HG03342 (cell line): Measurements from ENCODE around the gene SEC63.

Experiments used
- ATAC-seq: cut with Tn5 transposase; IDR thresholded peaks from one replicate; pipeline ENCODE4 v1.9.1; 2021; ENCODE audit warnings: mild to moderate bottlenecking, moderate library complexity; ENCODE audit not compliant: unreplicated experiment

Gene SEC63

DNA sequence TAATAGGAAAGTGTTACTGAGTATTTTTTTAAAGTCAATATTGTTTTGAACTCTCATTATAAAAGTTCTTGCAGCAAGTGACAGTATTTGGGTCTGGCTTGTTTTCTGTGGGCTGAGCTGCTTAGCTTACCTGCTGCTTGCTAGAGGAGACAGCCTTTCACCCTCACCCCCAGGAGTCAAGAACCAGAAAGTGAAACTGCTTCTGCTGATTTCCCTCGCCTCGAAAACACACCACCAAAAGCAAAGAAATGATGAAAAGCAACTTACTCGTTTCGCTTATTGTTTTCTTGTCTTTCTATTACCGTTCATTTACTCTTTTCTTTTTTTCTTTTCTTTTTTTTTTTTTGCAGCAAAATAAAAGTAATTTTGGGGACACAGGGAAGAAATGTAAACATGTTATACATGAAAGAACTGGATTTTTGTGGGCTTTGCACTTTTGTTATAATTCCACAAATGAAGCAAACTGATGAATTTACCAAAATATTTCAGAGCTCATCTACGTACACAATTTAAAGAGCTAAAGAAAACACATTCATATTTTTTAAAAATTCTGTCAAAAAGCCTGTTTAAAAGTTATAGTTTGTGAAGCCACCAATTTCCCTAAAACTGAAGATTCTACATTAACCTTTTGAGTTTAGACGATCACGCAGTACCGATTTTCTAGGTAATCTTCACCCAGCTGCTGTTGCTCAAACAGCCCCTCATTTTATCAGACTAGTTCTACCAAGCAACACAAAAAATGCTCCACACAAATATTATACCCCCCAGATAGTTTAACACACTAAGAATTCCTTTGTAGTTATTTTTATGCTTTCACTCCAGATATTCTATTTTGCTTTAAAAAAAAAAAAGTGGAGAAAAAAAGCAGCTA is 135.6 kb downstream of the SEC63 start:
- ATAC-seq: peak; percentile 55

DNA sequence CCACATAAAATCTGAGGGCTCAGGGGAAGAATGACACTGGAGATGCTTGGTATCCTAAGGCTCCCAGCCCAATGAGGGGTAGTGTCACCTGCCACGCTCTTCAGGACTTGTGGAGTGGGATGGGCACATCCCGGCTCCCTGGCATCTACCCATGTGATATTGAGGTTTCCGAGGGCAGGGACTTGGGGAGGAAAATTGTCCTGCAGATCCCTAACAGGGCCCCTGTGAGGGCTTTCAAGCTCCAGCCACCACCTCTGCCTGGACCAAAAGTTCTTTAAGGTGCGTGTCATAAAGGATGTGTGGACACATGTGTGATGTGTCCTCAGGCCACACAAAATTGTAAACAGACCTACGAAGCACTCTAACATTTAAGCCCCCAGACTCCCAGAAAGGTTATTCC is 136.4 kb downstream of the SEC63 start:
- ATAC-seq: no peak

DNA sequence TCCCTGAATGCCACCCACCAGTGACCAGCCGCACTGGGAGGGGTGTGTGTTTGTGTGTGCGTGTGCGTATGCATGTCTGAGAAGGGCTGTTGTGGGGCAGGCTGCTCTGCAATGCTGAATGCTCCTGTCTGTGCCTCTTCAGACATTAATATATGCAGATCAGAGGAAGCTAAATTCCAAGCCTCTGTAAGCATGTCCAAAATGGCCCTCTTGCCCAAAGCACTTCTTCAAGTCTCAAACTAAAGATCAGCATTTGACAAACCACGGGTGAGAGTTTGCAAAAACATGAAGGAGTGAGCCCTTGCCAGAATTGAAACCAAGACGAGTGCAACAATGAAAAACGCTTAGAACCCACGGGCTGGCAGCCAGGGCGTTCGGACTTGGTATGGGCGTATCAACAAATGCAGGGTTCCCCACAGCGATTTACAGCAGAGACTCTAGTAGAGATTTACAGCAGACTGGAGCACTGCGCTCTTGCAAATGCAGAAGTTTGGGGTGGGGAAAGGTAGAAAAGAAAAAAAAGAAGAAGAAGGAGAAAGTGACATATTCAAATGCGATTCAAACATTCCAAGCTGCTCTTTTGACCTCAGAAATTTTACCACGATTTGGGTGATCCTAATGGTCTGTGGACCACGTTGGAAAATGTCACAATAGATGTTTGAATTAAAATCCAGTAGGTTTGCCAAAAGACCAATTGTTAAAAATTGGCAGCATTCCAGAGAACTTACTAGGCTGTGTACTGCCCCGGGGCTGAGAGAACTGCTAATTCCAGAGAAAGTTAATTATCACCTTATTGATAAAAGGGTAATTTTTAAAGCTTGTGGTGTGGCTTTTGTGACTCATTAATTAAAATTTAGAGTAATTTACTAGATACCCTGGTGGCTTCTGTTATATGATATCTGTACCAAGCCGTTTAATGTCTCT is 137.4 kb downstream of the SEC63 start:
- ATAC-seq: no peak

DNA sequence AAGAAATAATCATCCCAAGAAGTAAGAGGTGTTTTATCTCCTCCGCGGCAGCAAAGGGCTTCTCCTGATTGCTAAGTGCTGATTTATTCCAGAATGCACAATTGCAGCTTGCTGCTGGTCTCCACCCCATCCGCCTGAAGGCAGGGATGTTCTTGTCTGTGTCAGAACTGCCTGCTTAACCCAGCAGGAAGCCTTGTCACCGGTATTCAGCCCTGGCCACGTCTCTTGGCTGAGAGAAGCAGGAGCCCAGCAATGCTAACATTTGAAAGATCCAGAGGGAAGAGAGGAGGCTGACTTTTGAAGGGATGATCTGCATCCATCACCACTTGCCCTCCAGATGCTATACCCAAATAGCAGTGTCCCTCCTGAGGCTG is 138.1 kb downstream of the SEC63 start:
- ATAC-seq: no peak

DNA sequence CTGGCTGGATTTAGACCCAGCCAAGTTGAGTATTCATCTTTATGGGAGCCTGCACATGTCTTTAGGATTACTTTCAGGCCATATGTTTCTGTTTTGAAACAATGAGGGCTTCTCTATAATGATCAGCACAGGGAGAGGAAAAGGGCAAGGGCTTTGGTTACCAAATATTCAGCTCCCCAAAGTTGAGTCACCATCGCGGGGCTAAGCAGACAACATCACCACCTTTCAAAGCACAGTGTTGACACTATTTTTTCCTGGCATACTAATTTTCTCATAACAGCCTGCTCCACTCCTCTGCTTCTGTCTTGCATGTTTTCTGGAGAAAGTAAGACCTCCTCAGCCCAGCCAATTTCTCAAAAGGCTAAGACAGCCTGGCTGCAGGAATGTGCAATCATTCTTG is 138.8 kb downstream of the SEC63 start:
- ATAC-seq: no peak

DNA sequence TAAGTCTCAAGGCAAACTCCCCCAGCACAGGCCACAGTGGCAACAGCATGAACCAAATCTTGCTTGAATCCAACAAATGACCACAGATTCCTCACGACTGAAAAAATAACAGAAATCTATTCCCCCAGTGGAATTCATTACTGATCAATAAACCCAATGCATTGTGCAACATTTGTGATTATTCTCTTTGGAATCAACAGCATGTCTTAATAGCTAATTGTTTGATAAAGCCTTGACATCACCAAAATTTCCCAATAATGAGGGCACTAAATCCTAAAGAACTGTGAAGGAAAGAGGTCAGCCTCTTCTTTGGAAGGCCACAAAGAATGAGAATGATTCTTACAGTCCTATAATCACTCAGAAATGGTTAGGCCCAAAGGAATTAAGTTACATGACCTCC is 139.7 kb downstream of the SEC63 start:
- no peak for ATAC-seq

DNA sequence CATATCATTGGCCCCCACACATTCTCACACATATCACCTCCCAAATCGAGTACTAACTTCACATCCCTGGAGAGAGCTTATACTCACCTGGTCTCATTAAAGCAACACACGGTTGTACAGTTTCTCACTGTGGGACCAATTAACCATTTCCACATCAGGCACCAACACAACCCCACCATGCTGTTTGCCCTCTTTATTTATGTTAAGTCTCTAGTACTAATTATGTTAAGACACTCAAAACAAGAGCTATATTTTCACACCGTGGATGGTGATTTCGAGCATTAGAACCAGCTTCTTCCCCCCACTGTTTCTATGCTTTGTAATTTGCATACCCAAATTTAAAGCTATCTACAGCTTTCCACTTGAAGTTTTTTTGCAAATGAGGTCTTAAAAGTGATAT is 140.2 kb downstream of the SEC63 start:
- no peak for ATAC-seq
